DMS79 (cell line): ENCODE results near the gene NLRP4.

ENCODE experiments used
- DNase-seq: peaks from one replicate; lab custom pipeline; 2025; lab: John Stamatoyannopoulos, UW

NLRP4 gene

GRCh38 chr19:55836340-55836739 is at the start of gene NLRP4:
NLRP4 (plus strand) TSS chr19:55836540; CDS start chr19:55852081, 15,541 bp downstream.
- no peak for DNase-seq

GRCh38 chr19:55795021-55795420 is 41.3 kb upstream of the NLRP4 start:
- DNase-seq, result no peak

GRCh38 chr19:55801416-55801815 is 34.9 kb upstream of the NLRP4 start:
- DNase-seq, result no peak

GRCh38 chr19:55802281-55802680 is 34.1 kb upstream of the NLRP4 start:
- DNase-seq, result no peak

- DNase-seq, result peak; percentile 94
Observed at GRCh38 chr19:55809381-55810058, 26.8 kb upstream of the NLRP4 start.

GRCh38 chr19:55811340-55811739 is 25.0 kb upstream of the NLRP4 start:
- DNase-seq, result no peak

GRCh38 chr19:55812449-55812848 is 23.9 kb upstream of the NLRP4 start:
- no peak for DNase-seq

- DNase-seq, result no peak
Observed at GRCh38 chr19:55813906-55814305, 22.4 kb upstream of the NLRP4 start.

GRCh38 chr19:55820037-55820436 is 16.3 kb upstream of the NLRP4 start:
- DNase-seq, result no peak

- no peak for DNase-seq
Observed at GRCh38 chr19:55830656-55831055, 5.7 kb upstream of the NLRP4 start.

- DNase-seq, result no peak
Observed at GRCh38 chr19:55831846-55832245, 4.5 kb upstream of the NLRP4 start, which contains the start of gene NLRP11. NLRP11 (minus strand) TSS chr19:55831999; CDS start chr19:55818174, 13,825 bp downstream.

- no peak for DNase-seq
Observed at GRCh38 chr19:55832676-55833075, 3.7 kb upstream of the NLRP4 start.

GRCh38 chr19:55838251-55838650 is 1.9 kb downstream of the NLRP4 start:
- no peak for DNase-seq

GRCh38 chr19:55838906-55839305 is 2.6 kb downstream of the NLRP4 start:
- DNase-seq, result no peak

GRCh38 chr19:55855160-55855559 is 18.8 kb downstream of the NLRP4 start:
- no peak for DNase-seq

GRCh38 chr19:55857149-55857548 is 20.8 kb downstream of the NLRP4 start:
- no peak for DNase-seq

- no peak for DNase-seq
Observed at GRCh38 chr19:55857974-55858373, 21.6 kb downstream of the NLRP4 start.

- no peak for DNase-seq
Observed at GRCh38 chr19:55858401-55858800, 22.1 kb downstream of the NLRP4 start.

GRCh38 chr19:55858969-55859368 is 22.6 kb downstream of the NLRP4 start:
- no peak for DNase-seq

- DNase-seq, result no peak
Observed at GRCh38 chr19:55866521-55866920, 30.2 kb downstream of the NLRP4 start.

GRCh38 chr19:55867101-55867500 is 30.8 kb downstream of the NLRP4 start:
- no peak for DNase-seq

- no peak for DNase-seq
Observed at GRCh38 chr19:55870736-55871135, 34.4 kb downstream of the NLRP4 start.

GRCh38 chr19:55877211-55877610 is 40.9 kb downstream of the NLRP4 start:
- DNase-seq, result no peak

GRCh38 chr19:55882626-55883025 is 46.3 kb downstream of the NLRP4 start:
- no peak for DNase-seq
